HepG2 (cell line): ENCODE measurements around the gene COL9A3. TPM values are rescaled to one million over a fixed set of nuclear protein-coding genes. Genes with fewer than 3 reads are reported as not detected.

ENCODE experiments used
- ATAC-seq: fragments of 200-7000 bp; cut with Tn5 transposase; 3 replicates; pipeline ENCODE4 v1.9.1; 2020; ENCODE audit warnings: mild to moderate bottlenecking, moderate library complexity
- BruUV-seq: library from RNA; stranded (reverse); fragments of 400-500 nt; replicated peaks from 2 replicates; lab custom pipeline; 2021; lab: Mats Ljungman, UMichigan
- CTCF ChIA-PET: fragments of 300-600 bp; formaldehyde crosslinking; extraction: SDS; loops from one replicate; lab custom pipeline; 2021; ENCODE audit warnings: low total read pairs, inconsistent platforms, low intra/inter-chr PET ratio; lab: Yijun Ruan, JAX
- POLR2A ChIA-PET: fragments of 350-600 bp; sonication (Branson Sonifier 250); formaldehyde crosslinking; loops from one replicate; lab custom pipeline; 2020; ENCODE audit warnings: antibody characterized with exemption, inconsistent platforms; lab: Yijun Ruan, JAX
- DNase-seq: peaks from one replicate; pipeline ENCODE4 v3.0.0-alpha.2; 2015; ENCODE audit warnings: low spot score
- FAIRE-seq: peaks from 3 replicates; lab custom pipeline; 2011; peaks lifted over from hg19 to GRCh38; lab: Jason Lieb, UNC
- H2AFZ ChIP-seq: one replicate; pipeline ENCODE4 v1.6.1; 2011; ENCODE audit warnings: low read length, inconsistent platforms
- H3K27ac ChIP-seq: fragments of 300-600 bp; 3 replicates; pipeline ENCODE4 v1.8.0; 2011; ENCODE audit warnings: mixed run types, mild to moderate bottlenecking, mixed read lengths, low read length, inconsistent platforms; ENCODE audit not compliant: insufficient read depth; ENCODE audit errors: extremely low read length
- H3K27me3 ChIP-seq, 2 experiments: fragments of 200-600 bp in 1 of 2; 2 replicates in 1 of 2; 3 replicates in 1 of 2; pipeline versions ENCODE4 v1.6.0 to v1.8.0; 2011; ENCODE audit warnings: low read length in 2 of 2, mild to moderate bottlenecking in 2 of 2, moderate library complexity in 2 of 2, inconsistent platforms in 1 of 2; ENCODE audit not compliant: insufficient read depth in 2 of 2, control insufficient read depth in 1 of 2
- H3K36me3 ChIP-seq, 2 experiments: fragments of 200-600 bp in 1 of 2; replicated peaks in 1 of 2; 2 replicates in 1 of 2; 3 replicates in 1 of 2; pipeline versions ENCODE4 v1.5.1 to v1.8.0; 2011; ENCODE audit warnings: low read length in 2 of 2, inconsistent platforms in 1 of 2; ENCODE audit not compliant: insufficient read depth in 2 of 2, control insufficient read depth in 1 of 2
- H3K4me1 ChIP-seq: 2 replicates; pipeline ENCODE4 v1.5.1; 2012; ENCODE audit warnings: low read length, inconsistent platforms; ENCODE audit not compliant: insufficient read depth
- H3K4me2 ChIP-seq: 2 replicates; pipeline ENCODE4 v1.6.0; 2011; ENCODE audit warnings: low read depth, low read length, inconsistent platforms
- H3K4me3 ChIP-seq, 3 experiments: fragments of 200-600 bp in 1 of 3; sonication (generic), shearing (Covaris generic) in 1 of 3; replicated peaks in 1 of 3; 2 replicates each; pipeline ENCODE4 v1.5.1; 2011 to 2016; ENCODE audit warnings: low read length in 3 of 3, inconsistent platforms in 2 of 3, low read depth in 2 of 3, mild to moderate bottlenecking in 2 of 3, control low read depth in 1 of 3, mixed read lengths in 1 of 3; ENCODE audit not compliant: insufficient read depth in 1 of 3
- H3K79me2 ChIP-seq: one replicate; pipeline ENCODE4 v1.6.1; 2011; ENCODE audit warnings: low read length, inconsistent platforms; ENCODE audit not compliant: insufficient read depth
- H3K9ac ChIP-seq: 2 replicates; pipeline ENCODE4 v1.6.0; 2011; ENCODE audit warnings: mild to moderate bottlenecking, low read depth, low read length, inconsistent platforms; ENCODE audit not compliant: insufficient read depth
- H3K9me3 ChIP-seq: 2 replicates; pipeline ENCODE4 v1.5.1; 2012; ENCODE audit warnings: mild to moderate bottlenecking, low read length
- H4K20me1 ChIP-seq: 2 replicates; pipeline ENCODE4 v1.6.0; 2011; ENCODE audit warnings: inconsistent platforms, mild to moderate bottlenecking, low read length, moderate library complexity; ENCODE audit not compliant: insufficient read depth
- BORCS8-MEF2B ChIP-seq: sonication (generic); formaldehyde crosslinking; IDR thresholded peaks from 2 replicates; pipeline ENCODE4 v1.8.0; 2022; ENCODE audit warnings: mild to moderate bottlenecking, missing genetic modification reagents
- FOXC1 ChIP-seq: sonication (generic); formaldehyde crosslinking; IDR thresholded peaks from 2 replicates; pipeline ENCODE4 v1.8.0; 2022; ENCODE audit warnings: mild to moderate bottlenecking, missing genetic modification reagents, borderline replicate concordance
- HDAC1 ChIP-seq: sonication (generic); formaldehyde crosslinking; IDR thresholded peaks from 2 replicates; pipeline ENCODE4 v1.5.1; 2020; ENCODE audit warnings: mild to moderate bottlenecking, missing genetic modification reagents
- KDM3A ChIP-seq: IDR thresholded peaks from 2 replicates; pipeline ENCODE4 v1.6.1; 2018; ENCODE audit warnings: low read depth, missing compliant biosample characterization
- MXI1 ChIP-seq: IDR thresholded peaks from 3 replicates; pipeline ENCODE4 v1.6.1; 2012; ENCODE audit warnings: low read depth, low read length, inconsistent platforms, borderline replicate concordance
- RBM22 ChIP-seq: fragments of 200-400 bp; formaldehyde crosslinking; optimal IDR thresholded peaks from 2 replicates; pipeline ENCODE3; 2017; ENCODE audit warnings: mild to moderate bottlenecking, low read length, moderate library complexity
- TEAD3 ChIP-seq: optimal IDR thresholded peaks from 2 replicates; pipeline ENCODE3; 2016; ENCODE audit warnings: borderline replicate concordance
- ZFP82 ChIP-seq: sonication (generic); formaldehyde crosslinking; IDR thresholded peaks from 2 replicates; pipeline ENCODE4 v1.5.1; 2020; ENCODE audit warnings: mild to moderate bottlenecking, missing genetic modification reagents, borderline replicate concordance
- ZNF225 ChIP-seq: sonication (generic); formaldehyde crosslinking; IDR thresholded peaks from 2 replicates; pipeline ENCODE4 v1.4.0; 2020; ENCODE audit warnings: mild to moderate bottlenecking, missing genetic modification reagents
- ZNF3 ChIP-seq: IDR thresholded peaks from 2 replicates; pipeline ENCODE4 v1.7.0; 2017; ENCODE audit warnings: inconsistent platforms
- ZNF354B ChIP-seq: sonication (generic); formaldehyde crosslinking; IDR thresholded peaks from 2 replicates; pipeline ENCODE4 v1.8.0; 2022; ENCODE audit warnings: mild to moderate bottlenecking, missing genetic modification reagents
- ZNF430 ChIP-seq: sonication (generic); formaldehyde crosslinking; IDR thresholded peaks from 2 replicates; pipeline ENCODE4 v1.9.0; 2021; ENCODE audit warnings: mild to moderate bottlenecking, missing genetic modification reagents
- ZNF629 ChIP-seq: sonication (generic); formaldehyde crosslinking; conservative IDR thresholded peaks from 2 replicates; pipeline ENCODE4 v1.5.0; 2020; ENCODE audit warnings: missing genetic modification reagents
- ZNF670 ChIP-seq: sonication (generic); formaldehyde crosslinking; IDR thresholded peaks from 2 replicates; pipeline ENCODE4 v1.8.0; 2022; ENCODE audit warnings: mild to moderate bottlenecking, missing genetic modification reagents, borderline replicate concordance
- ZNF724P ChIP-seq: sonication (generic); formaldehyde crosslinking; IDR thresholded peaks from 2 replicates; pipeline ENCODE4 v1.8.0; 2022; ENCODE audit warnings: missing genetic modification reagents, borderline replicate concordance
- ZNF749 ChIP-seq: sonication (generic); formaldehyde crosslinking; IDR thresholded peaks from 2 replicates; pipeline ENCODE4 v1.8.0; 2022; ENCODE audit warnings: mild to moderate bottlenecking, missing genetic modification reagents, moderate library complexity, borderline replicate concordance
- WGBS: methylation state at CpG from one replicate; pipeline ENCODE4 v1.1.6; 2017; ENCODE audit warnings: low lambda C conversion rate; 5-methylcytosine and 5-hydroxymethylcytosine counted together
- in situ Hi-C: cut with HindIII; loops from 2 replicates; pipeline ENCODE4 v1.10.0; 2017; ENCODE audit warnings: low pct_unique_long_range_greater_than_20kb; ENCODE audit not compliant: extremely low pct_ligation_motif_present
- intact Hi-C: fragments of 100-400 bp; cut with micrococcal nuclease; formaldehyde crosslinking; loops from one replicate; pipeline ENCODE4 v1.10.0; 2022; ENCODE audit not compliant: unreplicated experiment
- polyA plus RNA-seq, 8 experiments: library from polyadenylated mRNA; depleted of rRNA in 3 of 8; stranded (reverse) in 7 of 8; unstranded in 1 of 8; fragments of >200 nt; fragmentation: Illumina TruSeq in 4 of 8; extraction: Trizol in 4 of 8; gene quantifications; 2 replicates each; pipeline versions ENCODE4 v1.2.1 to v1.2.3, GENCODE V29; 2011 to 2016; ENCODE audit warnings: low read depth in 4 of 8, missing spikeins in 1 of 8, mixed read lengths in 1 of 8; ENCODE audit not compliant: insufficient read depth in 1 of 8
- total RNA-seq, 5 experiments: library from RNA; depleted of rRNA; stranded (reverse); fragments of >200 nt; fragmentation: Illumina TruSeq; extraction: Trizol; gene quantifications; 2 replicates each; pipeline ENCODE4 v1.2.3, GENCODE V29; 2016; ENCODE audit warnings: low read depth in 1 of 5

Gene COL9A3
- total and polyA plus RNA-seq, 2 of the 13 experiments (the other 11 are each of a cell fraction or from before 2014, with no cell fraction given) = 155 to 204 TPM

DNA sequence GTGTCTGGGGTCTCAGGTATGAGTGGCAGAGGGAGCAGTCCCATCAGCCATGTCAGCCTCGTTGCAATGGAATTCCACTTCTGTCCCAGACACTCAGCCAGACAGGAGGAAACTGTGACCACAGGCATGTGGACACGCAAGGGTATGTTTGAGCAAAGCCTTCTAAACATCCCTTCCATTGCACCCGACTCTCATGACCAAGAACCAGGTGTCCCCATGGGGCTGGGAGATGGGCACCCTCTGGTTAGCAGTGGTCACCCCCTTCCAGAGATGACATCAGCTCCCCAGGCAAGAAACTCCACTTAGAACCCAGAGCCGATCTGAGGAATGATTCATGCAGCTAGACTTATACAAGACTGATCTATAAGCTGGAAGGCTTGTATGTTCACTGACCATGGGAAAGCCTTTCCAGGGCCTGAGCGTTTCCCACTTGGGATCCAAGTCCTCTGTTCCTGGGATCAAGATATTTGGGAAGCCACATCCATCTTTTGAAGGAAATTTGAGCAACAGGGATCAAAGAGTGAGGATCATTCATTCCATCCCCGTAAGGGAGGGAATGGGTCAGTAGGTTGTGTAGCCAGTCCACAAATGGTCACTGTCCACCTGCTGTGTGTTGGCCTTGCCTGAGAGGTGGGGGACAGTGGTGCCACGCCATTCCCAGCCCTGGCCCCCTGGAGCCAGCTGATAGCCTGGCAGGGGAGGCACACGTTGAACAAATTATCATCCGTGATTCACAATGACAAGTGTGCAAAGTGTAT lies 24.5 kb upstream of the COL9A3 start:
- peaks cover 0 to 2% of the 10 kb centered on the region in 2 experiments; a peak in 1 of 5 replicates for H3K36me3 ChIP-seq
- POLR2A ChIA-PET = interaction anchor here (0.6 to 4.2 kb wide), 3 partner anchors 13 to 671 kb away, joined by 3 to 110 read pairs (median 8); partner anchors contain the start of genes LSM14B and OGFR
- CTCF ChIA-PET = interaction anchor here (1.2 to 3.9 kb wide), 15 partner anchors 10 to 292 kb away, joined by 3 to 93 read pairs (median 8); partner anchors contain the start of gene SLCO4A1
- H2AFZ ChIP-seq = no peak overlapping the region
- H3K4me3 ChIP-seq = peak overlapping the region in 1 of 3 experiments; percentile 75; a peak in 1 of 6 replicates
- no peak for FAIRE-seq
- TF ChIP-seq MXI1 = 0 out of 3 replicates have a peak, but pooled peaks have one; percentile 19
- 0 out of 2 replicates have a peak, but pooled peaks have one; percentile 66 for TF ChIP-seq ZFP82
- TF ChIP-seq ZNF225 = no peak
- TF ChIP-seq KDM3A (CRISPR knock-in tag) = no peak
- peak; percentile 43; the same call in 1 of the 2 replicates for TF ChIP-seq BORCS8-MEF2B (CRISPR knock-in tag)
- TF ChIP-seq TEAD3 = peak; percentile 14
- peak; percentile 75 for TF ChIP-seq ZNF3
- TF ChIP-seq ZNF629 (CRISPR knock-in tag) = peak; percentile 38
- no peak for TF ChIP-seq FOXC1 (CRISPR knock-in tag)
- no peak for TF ChIP-seq RBM22
- TF ChIP-seq ZNF724P (CRISPR knock-in tag) = 0 out of 2 replicates have a peak, but pooled peaks have one; percentile 32
- no peak for TF ChIP-seq HDAC1
- 0 out of 2 replicates have a peak, but pooled peaks have one; percentile 50 for TF ChIP-seq ZNF354B (CRISPR knock-in tag)
- 0 out of 2 replicates have a peak, but pooled peaks have one; percentile 54 for TF ChIP-seq ZNF749 (CRISPR knock-in tag)
- TF ChIP-seq ZNF430 = no peak
- TF ChIP-seq ZNF670 (CRISPR knock-in tag) = 0 out of 2 replicates have a peak, but pooled peaks have one; percentile 4
- H3K4me2 ChIP-seq = no peak overlapping the region; the same call in 1 of the 2 replicates
- ATAC-seq = no peak
- no TSS peak for BruUV-seq
- no peak overlapping the region for H3K27ac ChIP-seq
- intact Hi-C loops (loop anchor here (5.0 to 10.0 kb wide), 3 partner anchors 105 to 418 kb away; no protein-coding TSS in a partner anchor), in situ Hi-C loops (loop anchor here (5.0 to 25.0 kb wide), 3 partner anchors 125 to 280 kb away; no protein-coding TSS in a partner anchor)
- peak; percentile 48 for DNase-seq
- H3K27me3 ChIP-seq = peaks cover 6 to 46% of the 10 kb centered on the region in 2 experiments; a peak in 4 of 5 replicates
- H4K20me1 ChIP-seq = no peaks in the 10 kb centered on the region
- H3K9me3 ChIP-seq = no peaks in the 10 kb centered on the region
- H3K9ac ChIP-seq = no peak overlapping the region
- H3K4me1 ChIP-seq = peaks cover 54% of the 10 kb centered on the region
- H3K79me2 ChIP-seq = peaks cover 5% of the 10 kb centered on the region
- WGBS = 16% methylated on average over 9 of the region's 9 CpGs
